WTC11 (cell line): ENCODE results near the gene KLC1. TPM values are rescaled to one million over a fixed set of nuclear protein-coding genes. Genes with fewer than 3 reads are reported as not detected.
A peak's percentile ranks its signal among the peaks of the same experiment; 100 is the strongest.

ENCODE experiments used
- ATAC-seq: fragments of 200-7000 bp; cut with Tn5 transposase; 2 replicates; pipeline ENCODE4 v1.10.0; 2021; ENCODE audit warnings: mild to moderate bottlenecking, moderate library complexity
- CTCF ChIA-PET: fragments of 300-600 bp; sonication (Branson Sonifier 250); formaldehyde crosslinking; loops from one replicate; lab custom pipeline; 2021; ENCODE audit warnings: antibody characterized with exemption; lab: Charles Lee
- POLR2A ChIA-PET: fragments of 350-600 bp; sonication (Branson Sonifier 250); formaldehyde crosslinking; loops from one replicate; lab custom pipeline; 2021; ENCODE audit warnings: antibody characterized with exemption; lab: Charles Lee
- DNase-seq: peaks from one replicate; pipeline ENCODE4 v3.0.0; 2021; ENCODE audit warnings: low spot score
- H3K27ac Mint-ChIP-seq: 2 replicates; pipeline ENCODE4 v1.8.0; 2021; ENCODE audit warnings: mixed read lengths
- H3K27me3 Mint-ChIP-seq: 2 replicates; pipeline ENCODE4 v1.8.0; 2021; ENCODE audit warnings: low read depth, mild to moderate bottlenecking, moderate library complexity, mixed read lengths
- H3K36me3 Mint-ChIP-seq: 2 replicates; pipeline ENCODE4 v1.8.0; 2021; ENCODE audit warnings: mixed read lengths
- H3K4me1 Mint-ChIP-seq: 2 replicates; pipeline ENCODE4 v1.8.0; 2022; ENCODE audit warnings: mixed read lengths
- H3K4me3 Mint-ChIP-seq: 2 replicates; pipeline ENCODE4 v1.8.0; 2021; ENCODE audit warnings: mild to moderate bottlenecking, moderate library complexity, mixed read lengths
- H3K9me3 Mint-ChIP-seq: 2 replicates; pipeline ENCODE4 v1.8.0; 2021; ENCODE audit warnings: mixed read lengths
- ATF6 ChIP-seq: sonication (generic); formaldehyde crosslinking; IDR thresholded peaks from 2 replicates; pipeline ENCODE4 v1.8.1; 2023; ENCODE audit warnings: mild to moderate bottlenecking, missing genetic modification reagents
- ERG ChIP-seq: fragments of 250-450 bp; sonication (Bioruptor Pico); IDR thresholded peaks from 2 replicates; pipeline ENCODE4 v1.8.0; 2021; ENCODE audit warnings: mild to moderate bottlenecking
- FOXK1 ChIP-seq: sonication (generic); formaldehyde crosslinking; IDR thresholded peaks from 2 replicates; pipeline ENCODE4 v1.8.0; 2022; ENCODE audit warnings: mild to moderate bottlenecking, moderate library complexity, missing genetic modification reagents
- IRF2 ChIP-seq: sonication (generic); formaldehyde crosslinking; IDR thresholded peaks from 2 replicates; pipeline ENCODE4 v1.8.0; 2022; ENCODE audit warnings: low read depth, missing genetic modification reagents, borderline replicate concordance
- JAZF1 ChIP-seq: fragments of 250-450 bp; sonication (Bioruptor Pico); IDR thresholded peaks from 2 replicates; pipeline ENCODE4 v1.9.0; 2021; ENCODE audit warnings: moderate library complexity, mild to moderate bottlenecking, inconsistent platforms
- PRRX2 ChIP-seq: fragments of 250-450 bp; sonication (Bioruptor Pico); IDR thresholded peaks from 2 replicates; pipeline ENCODE4 v1.8.0; 2021; ENCODE audit warnings: mild to moderate bottlenecking
- SMAD3 ChIP-seq: sonication (generic); formaldehyde crosslinking; IDR thresholded peaks from 2 replicates; pipeline ENCODE4 v1.8.0; 2022; ENCODE audit warnings: missing genetic modification reagents, mild to moderate bottlenecking, borderline replicate concordance
- SOX15 ChIP-seq: fragments of 250-450 bp; sonication (Bioruptor Pico); IDR thresholded peaks from 2 replicates; pipeline ENCODE4 v1.9.0; 2021; ENCODE audit warnings: mild to moderate bottlenecking
- ZNF317 ChIP-seq: sonication (generic); formaldehyde crosslinking; IDR thresholded peaks from 2 replicates; pipeline ENCODE4 v1.8.1; 2023; ENCODE audit warnings: low read depth, mild to moderate bottlenecking, moderate library complexity, missing genetic modification reagents, borderline replicate concordance
- ZNF396 ChIP-seq: fragments of 250-450 bp; sonication (Bioruptor Pico); IDR thresholded peaks from 2 replicates; pipeline ENCODE4 v1.8.0; 2021; ENCODE audit warnings: mild to moderate bottlenecking, moderate library complexity, borderline replicate concordance
- ZNF416 ChIP-seq: fragments of 250-450 bp; sonication (Bioruptor Pico); IDR thresholded peaks from 2 replicates; pipeline ENCODE4 v1.9.0; 2021; ENCODE audit warnings: mild to moderate bottlenecking, inconsistent platforms
- ZNF423 ChIP-seq: fragments of 250-450 bp; sonication (Bioruptor Pico); IDR thresholded peaks from 2 replicates; pipeline ENCODE4 v2.1.2; 2022; ENCODE audit warnings: mild to moderate bottlenecking, moderate library complexity
- ZNF425 ChIP-seq: fragments of 250-450 bp; sonication (Bioruptor Pico); conservative IDR thresholded peaks from 2 replicates; pipeline ENCODE4 v1.9.0; 2021; ENCODE audit warnings: mild to moderate bottlenecking
- total RNA-seq: library from RNA; stranded (reverse); gene quantifications from 3 replicates; pipeline ENCODE4 v1.2.3, GENCODE V29; 2021
- TF ChIP-seq, protein P1 (sequence below): sonication (generic); formaldehyde crosslinking; IDR thresholded peaks from 2 replicates; pipeline ENCODE4 v1.8.0; 2023; ENCODE audit warnings: missing genetic modification reagents
- TF ChIP-seq, protein P2 (sequence below): sonication (generic); formaldehyde crosslinking; IDR thresholded peaks from 2 replicates; pipeline ENCODE4 v1.8.1; 2023; ENCODE audit warnings: mild to moderate bottlenecking, missing genetic modification reagents, borderline replicate concordance

The KLC1 gene
- total RNA-seq, 1 experiment from 2014 or later: 171 TPM

DNA sequence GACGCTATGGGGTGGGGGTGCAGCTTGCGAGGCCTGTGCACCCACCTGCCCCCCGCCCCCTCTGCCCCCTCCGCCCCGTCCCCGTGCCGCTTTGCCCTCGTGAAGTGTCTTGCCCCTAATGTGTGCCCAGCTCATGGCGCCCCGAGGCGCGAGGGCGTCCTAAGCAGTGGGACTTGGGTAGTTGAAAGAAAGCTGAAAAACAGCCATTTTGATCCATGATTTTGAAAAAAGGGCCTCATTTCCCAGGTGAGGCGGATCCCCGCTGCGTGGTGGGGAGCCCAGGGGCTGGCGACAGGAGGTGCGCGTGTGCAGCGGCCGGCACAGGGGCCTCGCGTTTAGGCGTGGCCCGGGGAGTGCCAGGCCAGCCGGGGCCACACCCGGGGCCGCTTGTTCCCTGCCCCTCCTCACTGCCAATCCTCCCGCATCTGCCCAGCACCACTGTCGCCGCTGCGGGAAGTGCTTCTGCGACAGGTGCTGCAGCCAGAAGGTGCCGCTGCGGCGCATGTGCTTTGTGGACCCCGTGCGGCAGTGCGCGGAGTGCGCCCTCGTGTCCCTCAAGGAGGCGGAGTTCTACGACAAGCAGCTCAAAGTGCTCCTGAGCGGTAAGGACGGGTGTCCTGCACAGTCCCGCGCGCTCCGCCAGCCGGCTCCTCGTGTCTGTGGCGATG lies 98.4 kb downstream of the KLC1 start:
- Mint-ChIP-seq H3K27me3 (no peaks in the 10 kb centered on the region), H3K9me3 (no peaks in the 10 kb centered on the region), H3K4me1 (no peaks in the 10 kb centered on the region), H3K27ac (no peak overlapping the region), H3K4me3 (no peak overlapping the region), H3K36me3 (peaks cover 12% of the 10 kb centered on the region)
- ChIA-PET CTCF (interaction anchor here (0.7 to 1.1 kb wide), 3 partner anchors 12 to 179 kb away, joined by 3 to 5 read pairs (median 4); no protein-coding TSS in a partner anchor), POLR2A (no interaction called here)
- DNase-seq (no peak), ATAC-seq (no peak)
- TF ChIP-seq ZNF425 (CRISPR knock-in tag) (no peak), ZNF416 (CRISPR knock-in tag) (no peak)

DNA sequence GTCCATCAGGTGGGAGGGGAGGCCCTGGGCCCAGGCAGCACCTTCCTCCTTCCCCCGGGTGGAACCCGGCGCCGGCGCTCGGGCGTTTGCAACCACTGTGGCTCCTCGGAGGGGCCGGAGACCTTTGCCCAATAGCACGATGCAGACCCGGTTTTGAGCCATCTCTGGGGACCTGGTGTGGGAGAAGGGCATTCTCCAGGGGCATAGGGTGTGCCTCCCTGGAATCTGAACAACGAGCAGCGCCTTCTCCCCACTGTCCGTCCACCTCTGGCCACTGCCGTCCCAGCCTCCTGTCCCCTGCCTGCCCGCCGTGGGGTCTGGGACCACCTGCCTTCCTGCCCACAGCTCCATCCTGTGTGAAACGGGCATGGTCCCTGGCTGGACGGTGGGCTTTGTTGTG lies 99.1 kb downstream of the KLC1 start:
- no peaks in the 10 kb centered on the region for H3K4me1 Mint-ChIP-seq
- ATAC-seq (no peak), DNase-seq (no peak)
- peaks cover 17% of the 10 kb centered on the region for H3K36me3 Mint-ChIP-seq
- TF ChIP-seq JAZF1: no peak
- TF ChIP-seq, protein P1, sequence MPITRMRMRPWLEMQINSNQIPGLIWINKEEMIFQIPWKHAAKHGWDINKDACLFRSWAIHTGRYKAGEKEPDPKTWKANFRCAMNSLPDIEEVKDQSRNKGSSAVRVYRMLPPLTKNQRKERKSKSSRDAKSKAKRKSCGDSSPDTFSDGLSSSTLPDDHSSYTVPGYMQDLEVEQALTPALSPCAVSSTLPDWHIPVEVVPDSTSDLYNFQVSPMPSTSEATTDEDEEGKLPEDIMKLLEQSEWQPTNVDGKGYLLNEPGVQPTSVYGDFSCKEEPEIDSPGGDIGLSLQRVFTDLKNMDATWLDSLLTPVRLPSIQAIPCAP (CRISPR knock-in tag): no peak
- CTCF ChIA-PET: interaction anchor here (1.0 to 1.1 kb wide), 2 partner anchors 9 to 178 kb away, joined by 3 to 4 read pairs; no protein-coding TSS in a partner anchor
- no peak overlapping the region; the same call in 1 of the 2 replicates for H3K27ac Mint-ChIP-seq
- no peaks in the 10 kb centered on the region for H3K9me3 Mint-ChIP-seq
- POLR2A ChIA-PET: no interaction called here
- H3K27me3 Mint-ChIP-seq: no peaks in the 10 kb centered on the region
- H3K4me3 Mint-ChIP-seq: no peak overlapping the region

DNA sequence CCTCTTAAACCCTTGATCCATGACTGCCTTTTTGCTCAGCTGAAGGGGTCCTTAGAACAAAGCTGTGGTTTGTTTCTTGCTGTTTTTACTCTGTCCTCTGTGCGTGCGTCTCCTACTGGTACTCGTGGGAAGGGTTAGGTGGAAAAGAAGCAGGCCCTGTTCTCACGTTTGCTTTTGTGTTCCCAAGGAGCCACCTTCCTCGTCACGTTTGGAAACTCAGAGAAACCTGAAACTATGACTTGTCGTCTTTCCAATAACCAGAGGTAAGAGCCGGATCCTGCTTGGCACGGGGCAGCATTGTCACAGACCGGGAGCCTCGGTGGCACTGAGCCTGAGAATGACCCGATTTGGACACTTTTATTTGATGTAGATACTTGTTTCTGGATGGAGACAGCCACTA lies 99.7 kb downstream of the KLC1 start:
- Mint-ChIP-seq H3K4me3 (no peak overlapping the region), H3K27ac (peak overlapping the region; percentile 66; the same call in 1 of the 2 replicates), H3K36me3 (peaks cover 20% of the 10 kb centered on the region), H3K27me3 (no peaks in the 10 kb centered on the region), H3K9me3 (no peaks in the 10 kb centered on the region), H3K4me1 (no peaks in the 10 kb centered on the region)
- no peak for ATAC-seq
- TF ChIP-seq ATF6 (no peak), ZNF423 (CRISPR knock-in tag) (no peak), ZNF317 (no peak), ERG (CRISPR knock-in tag) (no peak)
- DNase-seq: no peak
- POLR2A ChIA-PET: no interaction called here
- CTCF ChIA-PET: interaction anchor here (1.0 to 1.1 kb wide), 2 partner anchors 9 to 178 kb away, joined by 3 to 4 read pairs; no protein-coding TSS in a partner anchor

GRCh38 chr14:103729496-103730448 lies 100.8 kb downstream of the KLC1 start:
- H3K36me3 Mint-ChIP-seq: peaks cover 20% of the 10 kb centered on the region
- no peak for DNase-seq
- no peak overlapping the region for H3K4me3 Mint-ChIP-seq
- no peak for ATAC-seq
- H3K27me3 Mint-ChIP-seq: no peaks in the 10 kb centered on the region
- no peak overlapping the region for H3K27ac Mint-ChIP-seq
- CTCF ChIA-PET: no interaction called here
- no peaks in the 10 kb centered on the region for H3K4me1 Mint-ChIP-seq
- no peaks in the 10 kb centered on the region for H3K9me3 Mint-ChIP-seq
- POLR2A ChIA-PET: no interaction called here
- TF ChIP-seq IRF2 (CRISPR knock-in tag) (no peak), FOXK1 (no peak), ZNF396 (no peak), SOX15 (CRISPR knock-in tag) (no peak), SMAD3 (CRISPR knock-in tag) (no peak), PRRX2 (CRISPR knock-in tag) (no peak)
- TF ChIP-seq, protein P2, sequence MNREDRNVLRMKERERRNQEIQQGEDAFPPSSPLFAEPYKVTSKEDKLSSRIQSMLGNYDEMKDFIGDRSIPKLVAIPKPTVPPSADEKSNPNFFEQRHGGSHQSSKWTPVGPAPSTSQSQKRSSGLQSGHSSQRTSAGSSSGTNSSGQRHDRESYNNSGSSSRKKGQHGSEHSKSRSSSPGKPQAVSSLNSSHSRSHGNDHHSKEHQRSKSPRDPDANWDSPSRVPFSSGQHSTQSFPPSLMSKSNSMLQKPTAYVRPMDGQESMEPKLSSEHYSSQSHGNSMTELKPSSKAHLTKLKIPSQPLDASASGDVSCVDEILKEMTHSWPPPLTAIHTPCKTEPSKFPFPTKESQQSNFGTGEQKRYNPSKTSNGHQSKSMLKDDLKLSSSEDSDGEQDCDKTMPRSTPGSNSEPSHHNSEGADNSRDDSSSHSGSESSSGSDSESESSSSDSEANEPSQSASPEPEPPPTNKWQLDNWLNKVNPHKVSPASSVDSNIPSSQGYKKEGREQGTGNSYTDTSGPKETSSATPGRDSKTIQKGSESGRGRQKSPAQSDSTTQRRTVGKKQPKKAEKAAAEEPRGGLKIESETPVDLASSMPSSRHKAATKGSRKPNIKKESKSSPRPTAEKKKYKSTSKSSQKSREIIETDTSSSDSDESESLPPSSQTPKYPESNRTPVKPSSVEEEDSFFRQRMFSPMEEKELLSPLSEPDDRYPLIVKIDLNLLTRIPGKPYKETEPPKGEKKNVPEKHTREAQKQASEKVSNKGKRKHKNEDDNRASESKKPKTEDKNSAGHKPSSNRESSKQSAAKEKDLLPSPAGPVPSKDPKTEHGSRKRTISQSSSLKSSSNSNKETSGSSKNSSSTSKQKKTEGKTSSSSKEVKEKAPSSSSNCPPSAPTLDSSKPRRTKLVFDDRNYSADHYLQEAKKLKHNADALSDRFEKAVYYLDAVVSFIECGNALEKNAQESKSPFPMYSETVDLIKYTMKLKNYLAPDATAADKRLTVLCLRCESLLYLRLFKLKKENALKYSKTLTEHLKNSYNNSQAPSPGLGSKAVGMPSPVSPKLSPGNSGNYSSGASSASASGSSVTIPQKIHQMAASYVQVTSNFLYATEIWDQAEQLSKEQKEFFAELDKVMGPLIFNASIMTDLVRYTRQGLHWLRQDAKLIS (CRISPR knock-in tag): no peak
